Activated naive CD8-positive, alpha-beta T cell treated with anti-CD3 and anti-CD28 coated beads, Interleukin-2, amount 10 ng/mL, durations not matched to agents 7 days and 5 days (primary cell): ENCODE measurements around the gene ZBTB7A. TPM values are rescaled to one million over a fixed set of nuclear protein-coding genes. Genes with fewer than 3 reads are reported as not detected.

Experiments used
- ATAC-seq: fragments of 150-1000 bp; cut with Tn5 transposase; one replicate; pipeline ENCODE4 v1.10.0; 2021; ENCODE audit warnings: low read depth, moderate library complexity
- POLR2A ChIA-PET: fragments of 350-600 bp; sonication (Branson Sonifier 250); formaldehyde crosslinking; loops from one replicate; lab custom pipeline; 2021; ENCODE audit warnings: antibody characterized with exemption; lab: Charles Lee
- DNase-seq: peaks from one replicate; pipeline ENCODE4 v3.0.0; 2021
- H3K27ac Mint-ChIP-seq: one replicate; pipeline ENCODE4 v1.8.0; 2022; ENCODE audit warnings: mild to moderate bottlenecking, mixed read lengths
- H3K27me3 Mint-ChIP-seq: one replicate; pipeline ENCODE4 v1.8.0; 2022; ENCODE audit warnings: mild to moderate bottlenecking, moderate library complexity, mixed read lengths
- H3K36me3 Mint-ChIP-seq: one replicate; pipeline ENCODE4 v1.8.0; 2021; ENCODE audit warnings: mild to moderate bottlenecking, mixed read lengths
- H3K4me1 Mint-ChIP-seq: one replicate; pipeline ENCODE4 v1.8.0; 2021; ENCODE audit warnings: mixed read lengths
- H3K4me3 Mint-ChIP-seq: one replicate; pipeline ENCODE4 v1.8.0; 2022; ENCODE audit warnings: mild to moderate bottlenecking, moderate library complexity, mixed read lengths
- H3K9me3 Mint-ChIP-seq: one replicate; pipeline ENCODE4 v1.8.0; 2021; ENCODE audit warnings: mixed read lengths
- total RNA-seq, 2 experiments: library from RNA; stranded (reverse); gene quantifications; one replicate each; pipeline ENCODE4 v1.2.3, GENCODE V29; 2021

The ZBTB7A gene
- total RNA-seq, 2 experiments from 2014 or later: 60.6 to 61.5 TPM

GRCh38 chr19:4042731-4043082 lies 24.0 kb downstream of the ZBTB7A start:
- POLR2A ChIA-PET: no interaction called here
- H3K27ac Mint-ChIP-seq: no peak overlapping the region
- H3K4me3 Mint-ChIP-seq: no peak overlapping the region
- DNase-seq: no peak
- no peaks in the 10 kb centered on the region for H3K9me3 Mint-ChIP-seq
- no peaks in the 10 kb centered on the region for H3K4me1 Mint-ChIP-seq
- H3K36me3 Mint-ChIP-seq: peaks cover 8% of the 10 kb centered on the region
- no peak for ATAC-seq
- no peaks in the 10 kb centered on the region for H3K27me3 Mint-ChIP-seq

- POLR2A ChIA-PET: no interaction called here
- no peak overlapping the region for H3K27ac Mint-ChIP-seq
- peak; percentile 11 for ATAC-seq
Observed at GRCh38 chr19:4042064-4042730, 24.5 kb downstream of the ZBTB7A start.

GRCh38 chr19:4038661-4039423 lies 27.9 kb downstream of the ZBTB7A start:
- Mint-ChIP-seq H3K4me1 (no peaks in the 10 kb centered on the region), H3K27ac (no peak overlapping the region), H3K9me3 (no peaks in the 10 kb centered on the region), H3K36me3 (peaks cover 4% of the 10 kb centered on the region), H3K4me3 (no peak overlapping the region), H3K27me3 (no peaks in the 10 kb centered on the region)
- POLR2A ChIA-PET: no interaction called here
- no peak for DNase-seq
- no peak for ATAC-seq

More at GRCh38 chr19:4042064-4042730, 24.5 kb downstream of the ZBTB7A start:
- H3K36me3 Mint-ChIP-seq: peaks cover 8% of the 10 kb centered on the region
- no peak overlapping the region for H3K4me3 Mint-ChIP-seq
- DNase-seq: no peak
- H3K9me3 Mint-ChIP-seq: no peaks in the 10 kb centered on the region
- H3K4me1 Mint-ChIP-seq: no peaks in the 10 kb centered on the region
- H3K27me3 Mint-ChIP-seq: no peaks in the 10 kb centered on the region

GRCh38 chr19:4038057-4038456 lies 28.6 kb downstream of the ZBTB7A start:
- H3K4me1 Mint-ChIP-seq: no peaks in the 10 kb centered on the region
- H3K36me3 Mint-ChIP-seq: peaks cover 4% of the 10 kb centered on the region
- H3K9me3 Mint-ChIP-seq: no peaks in the 10 kb centered on the region
- POLR2A ChIA-PET: no interaction called here
- no peak for DNase-seq
- H3K4me3 Mint-ChIP-seq: no peak overlapping the region
- no peak for ATAC-seq
- no peak overlapping the region for H3K27ac Mint-ChIP-seq
- no peaks in the 10 kb centered on the region for H3K27me3 Mint-ChIP-seq

GRCh38 chr19:4037301-4037949 lies 29.3 kb downstream of the ZBTB7A start:
- H3K36me3 Mint-ChIP-seq: peaks cover 4% of the 10 kb centered on the region

GRCh38 chr19:4036576-4037300 lies 30.0 kb downstream of the ZBTB7A start:
- no peak overlapping the region for H3K4me3 Mint-ChIP-seq
- POLR2A ChIA-PET: no interaction called here
- DNase-seq: no peak
- ATAC-seq: no peak
- H3K9me3 Mint-ChIP-seq: no peaks in the 10 kb centered on the region
- peaks cover 4% of the 10 kb centered on the region for H3K36me3 Mint-ChIP-seq
- no peaks in the 10 kb centered on the region for H3K27me3 Mint-ChIP-seq
- H3K4me1 Mint-ChIP-seq: no peaks in the 10 kb centered on the region
- H3K27ac Mint-ChIP-seq: no peak overlapping the region

More at GRCh38 chr19:4037301-4037949, 29.3 kb downstream of the ZBTB7A start:
- Mint-ChIP-seq H3K4me3 (no peak overlapping the region), H3K4me1 (no peaks in the 10 kb centered on the region), H3K27me3 (no peaks in the 10 kb centered on the region), H3K27ac (no peak overlapping the region), H3K9me3 (no peaks in the 10 kb centered on the region)
- DNase-seq (no peak), ATAC-seq (no peak)
- POLR2A ChIA-PET: no interaction called here

GRCh38 chr19:4035582-4035981 lies 31.1 kb downstream of the ZBTB7A start:
- DNase-seq: no peak
- no peaks in the 10 kb centered on the region for H3K9me3 Mint-ChIP-seq
- no peak overlapping the region for H3K4me3 Mint-ChIP-seq
- no peaks in the 10 kb centered on the region for H3K27me3 Mint-ChIP-seq
- no peak overlapping the region for H3K27ac Mint-ChIP-seq
- POLR2A ChIA-PET: no interaction called here
- peaks cover 4% of the 10 kb centered on the region for H3K36me3 Mint-ChIP-seq
- no peaks in the 10 kb centered on the region for H3K4me1 Mint-ChIP-seq
- no peak for ATAC-seq

- DNase-seq (no peak), ATAC-seq (no peak)
- H3K4me3 Mint-ChIP-seq: no peak overlapping the region
- H3K27me3 Mint-ChIP-seq: no peaks in the 10 kb centered on the region
- peaks cover 2% of the 10 kb centered on the region for H3K36me3 Mint-ChIP-seq
- peak overlapping the region; percentile 32 for H3K27ac Mint-ChIP-seq
- H3K4me1 Mint-ChIP-seq: no peaks in the 10 kb centered on the region
- POLR2A ChIA-PET: no interaction called here
- H3K9me3 Mint-ChIP-seq: no peaks in the 10 kb centered on the region
Observed at GRCh38 chr19:4035018-4035566, 31.6 kb downstream of the ZBTB7A start.

GRCh38 chr19:4034048-4035017 lies 32.4 kb downstream of the ZBTB7A start:
- POLR2A ChIA-PET: no interaction called here
- H3K9me3 Mint-ChIP-seq: no peaks in the 10 kb centered on the region
- no peaks in the 10 kb centered on the region for H3K4me1 Mint-ChIP-seq
- ATAC-seq (no peak), DNase-seq (no peak)
- no peak overlapping the region for H3K4me3 Mint-ChIP-seq
- H3K27ac Mint-ChIP-seq: peak overlapping the region; percentile 32
- H3K27me3 Mint-ChIP-seq: no peaks in the 10 kb centered on the region
- peaks cover 2% of the 10 kb centered on the region for H3K36me3 Mint-ChIP-seq

- Mint-ChIP-seq H3K27me3 (no peaks in the 10 kb centered on the region), H3K36me3 (peaks cover 2% of the 10 kb centered on the region), H3K27ac (no peak overlapping the region), H3K4me3 (no peak overlapping the region), H3K9me3 (no peaks in the 10 kb centered on the region), H3K4me1 (no peaks in the 10 kb centered on the region)
- POLR2A ChIA-PET: interaction anchor here (1.2 to 1.6 kb wide), 2 partner anchors 46 to 56 kb away, joined by 3 to 5 read pairs; no protein-coding TSS in a partner anchor
- no peak for ATAC-seq
- no peak for DNase-seq
Observed at GRCh38 chr19:4033028-4033956, 33.4 kb downstream of the ZBTB7A start.

GRCh38 chr19:4032436-4032835 lies 34.3 kb downstream of the ZBTB7A start:
- POLR2A ChIA-PET: interaction anchor here (1.2 to 1.6 kb wide), 2 partner anchors 45 to 57 kb away, joined by 3 to 5 read pairs; no protein-coding TSS in a partner anchor
- no peak overlapping the region for H3K27ac Mint-ChIP-seq
- ATAC-seq: no peak

More at GRCh38 chr19:4032436-4032835, 34.3 kb downstream of the ZBTB7A start:
- Mint-ChIP-seq H3K36me3 (no peaks in the 10 kb centered on the region), H3K9me3 (no peaks in the 10 kb centered on the region), H3K27me3 (no peaks in the 10 kb centered on the region), H3K4me1 (no peaks in the 10 kb centered on the region), H3K4me3 (no peak overlapping the region)
- no peak for DNase-seq
